OCI-LY3 (cell line): Measurements from ENCODE around the gene C19orf53.

Experiments
- CTCF ChIP-seq: fragments of 200-600, 300-600 bp; sonication (generic); IDR thresholded peaks from 2 replicates; pipeline ENCODE4 v1.5.1; 2014; ENCODE audit warnings: antibody characterized with exemption, low read length, low read depth
- EZH2phosphoT487 ChIP-seq: fragments of 200-600 bp; shearing (Covaris generic); IDR thresholded peaks from 2 replicates; pipeline ENCODE4 v1.6.1; 2018; ENCODE audit warnings: antibody characterized with exemption, mixed run types, low read depth

DNA sequence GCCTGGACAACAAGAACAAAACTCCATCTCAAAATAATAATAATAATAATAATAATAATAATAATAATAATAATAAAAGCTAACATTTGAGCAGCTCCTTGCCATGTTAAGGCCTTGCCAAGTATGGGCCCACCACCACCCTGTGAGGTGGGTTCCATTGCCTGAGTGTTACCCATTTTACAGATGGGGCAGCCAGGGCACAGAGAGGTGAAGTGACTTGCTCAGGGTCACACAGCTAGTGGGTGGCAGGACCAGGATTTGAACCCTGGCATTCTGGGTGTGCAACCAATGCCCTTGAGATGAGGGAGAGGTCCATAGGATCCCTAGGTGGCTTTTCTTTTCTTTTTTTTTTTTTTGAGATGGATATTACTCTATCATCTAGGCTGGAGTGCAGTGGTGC lies 50.4 kb downstream of the C19orf53 start:
- TF ChIP-seq CTCF (no peak), EZH2phosphoT487 (no peak)
